Ammon's horn (tissue), 1 donor: ENCODE results near the gene ILKAP.

Experiments used
- DNase-seq: peaks from one replicate; pipeline ENCODE4 v3.0.0-alpha.2; 2016; ENCODE audit warnings: low spot score

ILKAP gene

GRCh38 chr2:238122287-238123217 lies 80.9 kb downstream of the ILKAP start:
- no peak for DNase-seq

- DNase-seq = no peak
Observed at GRCh38 chr2:238121511-238122286, 81.8 kb downstream of the ILKAP start.

- no peak for DNase-seq
Observed at GRCh38 chr2:238120463-238121298, 82.8 kb downstream of the ILKAP start.
